NT2/D1 (cell line): ENCODE measurements around the gene KRT83.
"Not testable (repeated sequence)": the region's sequence is repeated elsewhere in the genome, so short reads cannot be mapped to it uniquely, and the experiment has no call there.

ENCODE experiments used
- DNase-seq: peaks from one replicate; pipeline ENCODE4 v3.0.0-alpha.2; 2011; ENCODE audit warnings: low read depth, low spot score
- H3K27me3 ChIP-seq: 2 replicates; pipeline ENCODE4 v1.6.0; 2011; ENCODE audit warnings: mild to moderate bottlenecking; ENCODE audit not compliant: insufficient read length, insufficient read depth
- H3K36me3 ChIP-seq: 2 replicates; pipeline ENCODE4 v1.6.1; 2011; ENCODE audit warnings: mild to moderate bottlenecking, low read length, mixed read lengths; ENCODE audit not compliant: insufficient read depth, insufficient read length
- H3K4me1 ChIP-seq: 2 replicates; pipeline ENCODE4 v1.5.1; 2011; ENCODE audit not compliant: insufficient read depth, insufficient read length
- H3K4me3 ChIP-seq: 2 replicates; pipeline ENCODE4 v1.5.1; 2011; ENCODE audit warnings: low read depth; ENCODE audit not compliant: insufficient read length
- H3K9ac ChIP-seq: 2 replicates; pipeline ENCODE4 v1.6.0; 2011; ENCODE audit warnings: low read depth; ENCODE audit not compliant: insufficient read length
- H3K9me3 ChIP-seq: 2 replicates; pipeline ENCODE4 v1.5.1; 2011; ENCODE audit warnings: mild to moderate bottlenecking, low read length; ENCODE audit not compliant: insufficient read depth
- SUZ12 ChIP-seq: IDR thresholded peaks from 2 replicates; pipeline ENCODE4 v1.6.1; 2011; ENCODE audit not compliant: insufficient read length, insufficient read depth; ENCODE audit errors: extremely low read depth
- YY1 ChIP-seq: IDR thresholded peaks from 2 replicates; pipeline ENCODE4 v1.6.1; 2011; ENCODE audit not compliant: insufficient read length, insufficient read depth
- ZNF274 ChIP-seq: IDR thresholded peaks from 2 replicates; pipeline ENCODE4 v1.6.1; 2011; ENCODE audit warnings: mild to moderate bottlenecking, low read depth, low read length

KRT83 gene

DNA sequence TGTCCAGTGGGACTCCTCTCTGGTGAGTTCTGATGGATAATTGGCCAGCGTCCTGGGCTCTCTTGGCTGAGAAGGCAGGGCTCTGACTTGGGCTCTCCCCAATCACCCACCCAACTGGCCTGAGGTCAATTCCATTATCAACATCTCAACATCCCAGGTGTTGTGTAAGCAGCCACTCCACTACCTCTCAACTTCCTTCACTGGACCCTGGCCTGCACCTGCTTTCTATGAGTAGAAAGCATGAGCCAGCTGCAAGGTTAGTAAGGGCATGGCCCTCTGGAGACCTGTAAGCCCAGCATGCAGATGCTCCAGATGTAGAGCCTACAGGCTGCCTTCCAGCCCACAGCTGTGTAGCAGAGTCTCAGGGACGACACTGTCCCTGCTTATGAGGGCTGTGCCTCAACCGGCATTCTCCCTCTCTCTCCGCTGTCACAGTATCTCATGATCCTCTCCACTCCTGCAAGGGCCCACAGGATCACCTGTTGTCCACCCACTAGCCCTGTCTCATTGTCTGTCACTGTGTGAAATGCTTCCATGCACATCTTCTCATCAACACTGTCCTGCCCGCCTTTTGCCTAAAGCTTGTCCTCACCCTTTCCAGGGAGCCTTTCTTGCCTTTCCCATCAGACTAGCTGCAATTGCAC is 24.5 kb downstream of the KRT83 start:
- Histone ChIP-seq H3K36me3 (no peaks in the 10 kb centered on the region), H3K4me3 (no peak overlapping the region), H3K9ac (no peak overlapping the region), H3K27me3 (peaks cover 8% of the 10 kb centered on the region), H3K4me1 (no peaks in the 10 kb centered on the region), H3K9me3 (no peaks in the 10 kb centered on the region)
- DNase-seq = no peak
- TF ChIP-seq SUZ12 (no peak), ZNF274 (no peak), YY1 (no peak)

GRCh38 chr12:52295663-52296062 is 25.5 kb downstream of the KRT83 start:
- Histone ChIP-seq H3K4me3 (no peak overlapping the region), H3K9ac (no peak overlapping the region), H3K4me1 (no peaks in the 10 kb centered on the region), H3K36me3 (no peaks in the 10 kb centered on the region), H3K9me3 (no peaks in the 10 kb centered on the region), H3K27me3 (peaks cover 8% of the 10 kb centered on the region)
- DNase-seq = no peak
- TF ChIP-seq SUZ12 (no peak), ZNF274 (no peak), YY1 (no peak)

DNA sequence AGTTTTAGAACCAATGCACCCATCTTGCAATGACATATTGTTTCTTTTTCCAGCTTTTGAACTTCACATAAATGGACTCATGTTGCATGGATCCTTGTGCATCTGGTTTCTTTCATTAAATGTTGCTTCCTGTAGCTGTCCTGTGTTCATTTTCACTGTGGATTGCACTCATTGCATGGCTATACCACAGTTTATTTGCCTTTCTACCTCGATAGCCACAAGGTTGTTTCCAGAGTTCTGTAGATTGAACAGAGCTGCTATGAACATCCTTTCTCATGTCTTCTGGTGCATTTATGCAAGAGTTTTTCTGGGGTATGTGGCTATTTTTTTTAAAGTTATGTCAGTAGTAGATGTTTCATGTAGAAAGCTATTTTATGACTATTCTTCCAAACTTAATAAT is 26.4 kb downstream of the KRT83 start:
- H3K27me3 ChIP-seq = peaks cover 8% of the 10 kb centered on the region
- H3K36me3 ChIP-seq = no peaks in the 10 kb centered on the region
- no peaks in the 10 kb centered on the region for H3K9me3 ChIP-seq
- H3K4me3 ChIP-seq = no peak overlapping the region
- no peaks in the 10 kb centered on the region for H3K4me1 ChIP-seq
- H3K9ac ChIP-seq = no peak overlapping the region
- TF ChIP-seq ZNF274 = no peak
- no peak for TF ChIP-seq SUZ12
- TF ChIP-seq YY1 = no peak
- no peak for DNase-seq

DNA sequence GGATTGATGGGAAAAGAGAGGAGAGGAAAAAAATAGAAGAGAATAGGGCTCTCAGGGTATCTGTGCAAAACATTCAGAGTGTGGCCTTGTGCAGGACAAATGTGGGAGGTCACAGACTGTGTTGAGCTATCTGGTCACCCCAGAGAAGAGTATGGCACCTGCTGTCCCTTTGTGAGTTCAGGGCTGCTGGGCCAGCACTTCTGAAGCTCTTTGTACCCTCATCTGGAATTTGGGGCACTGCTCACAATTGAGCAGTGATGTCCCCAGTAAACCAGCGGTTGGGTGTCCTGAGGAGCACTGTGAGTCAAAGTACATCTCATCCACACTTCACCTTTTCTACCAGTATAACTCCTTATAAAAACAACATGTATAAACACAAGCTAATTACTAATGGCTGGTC is 27.3 kb downstream of the KRT83 start:
- DNase-seq = no peak
- Histone ChIP-seq H3K27me3 (peaks cover 8% of the 10 kb centered on the region), H3K9ac (no peak overlapping the region), H3K4me1 (no peaks in the 10 kb centered on the region), H3K9me3 (no peaks in the 10 kb centered on the region), H3K4me3 (no peak overlapping the region), H3K36me3 (no peaks in the 10 kb centered on the region)
- TF ChIP-seq YY1 (no peak), SUZ12 (no peak), ZNF274 (no peak)

- no peak within 1 kb of the TSS for H3K9ac ChIP-seq
- no peak for DNase-seq
- H3K36me3 ChIP-seq = no peaks in the 10 kb centered on the region
- H3K9me3 ChIP-seq = no peaks in the 10 kb centered on the region
- TF ChIP-seq YY1 (no peak), ZNF274 (no peak), SUZ12 (no peak)
- no peaks in the 10 kb centered on the region for H3K27me3 ChIP-seq
- H3K4me1 ChIP-seq = peaks cover 2% of the 10 kb centered on the region
- H3K4me3 ChIP-seq = no peak within 1 kb of the TSS
Observed at GRCh38 chr12:52291267-52291935, 29.8 kb downstream of the KRT83 start, which contains the start of gene KRT81. TSS of gene KRT81 (minus strand) at chr12:52291534. CDS start at chr12:52291465, 69 bp downstream.

GRCh38 chr12:52290483-52291134 is 30.6 kb downstream of the KRT83 start:
- not testable (repeated sequence) for H3K36me3 ChIP-seq, DNase-seq, H3K4me1 ChIP-seq, H3K4me3 ChIP-seq, H3K9me3 ChIP-seq, H3K9ac ChIP-seq, H3K27me3 ChIP-seq

DNA sequence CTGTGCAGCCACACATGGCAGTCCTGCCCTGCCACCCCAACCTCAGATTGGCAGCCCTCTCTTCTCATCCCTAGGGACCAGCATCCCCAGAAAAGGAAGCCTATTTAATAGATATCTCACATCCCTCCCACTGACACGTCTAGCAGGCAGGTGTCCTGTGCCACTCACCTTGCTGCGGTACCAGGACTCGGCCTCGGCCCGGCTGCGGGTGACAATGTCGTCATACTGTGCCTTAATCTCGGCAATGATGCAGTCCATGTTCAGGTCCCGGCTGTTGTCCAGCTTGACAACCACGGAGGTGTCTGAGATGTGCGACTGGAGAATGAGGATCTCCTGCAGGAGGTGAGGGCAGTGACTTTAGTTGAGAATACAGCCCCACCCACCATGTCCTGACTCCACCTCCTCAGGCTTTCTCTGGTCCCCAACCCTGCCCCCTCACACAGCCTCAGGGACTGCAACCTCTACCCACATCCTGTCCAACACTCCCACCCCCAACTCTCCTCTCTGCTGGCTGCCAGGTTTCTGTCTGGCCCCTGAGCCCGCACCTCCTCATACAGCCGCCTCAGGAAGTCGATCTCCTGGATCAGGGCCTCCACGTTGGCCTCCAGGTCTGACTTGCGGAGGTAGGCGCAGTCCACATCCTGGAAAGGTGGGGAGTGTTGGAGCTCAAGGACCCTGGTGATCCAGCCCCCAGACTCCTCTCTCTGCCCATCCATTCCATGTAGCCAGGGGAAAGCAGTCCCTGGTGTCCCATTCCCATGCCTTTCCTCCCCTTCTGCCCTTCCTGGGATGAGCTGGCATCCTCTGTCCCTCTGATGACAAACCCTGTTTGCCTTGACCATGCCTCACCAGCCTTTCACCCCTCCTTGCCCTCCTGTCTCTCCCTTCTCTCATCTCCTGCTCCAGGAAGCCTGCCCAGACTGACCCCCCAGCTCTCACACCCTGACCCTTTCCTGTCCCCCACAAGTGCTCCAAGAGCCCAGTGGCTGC is 33.1 kb downstream of the KRT83 start:
- not testable (repeated sequence) for H3K4me1 ChIP-seq, H3K4me3 ChIP-seq, H3K27me3 ChIP-seq

DNA sequence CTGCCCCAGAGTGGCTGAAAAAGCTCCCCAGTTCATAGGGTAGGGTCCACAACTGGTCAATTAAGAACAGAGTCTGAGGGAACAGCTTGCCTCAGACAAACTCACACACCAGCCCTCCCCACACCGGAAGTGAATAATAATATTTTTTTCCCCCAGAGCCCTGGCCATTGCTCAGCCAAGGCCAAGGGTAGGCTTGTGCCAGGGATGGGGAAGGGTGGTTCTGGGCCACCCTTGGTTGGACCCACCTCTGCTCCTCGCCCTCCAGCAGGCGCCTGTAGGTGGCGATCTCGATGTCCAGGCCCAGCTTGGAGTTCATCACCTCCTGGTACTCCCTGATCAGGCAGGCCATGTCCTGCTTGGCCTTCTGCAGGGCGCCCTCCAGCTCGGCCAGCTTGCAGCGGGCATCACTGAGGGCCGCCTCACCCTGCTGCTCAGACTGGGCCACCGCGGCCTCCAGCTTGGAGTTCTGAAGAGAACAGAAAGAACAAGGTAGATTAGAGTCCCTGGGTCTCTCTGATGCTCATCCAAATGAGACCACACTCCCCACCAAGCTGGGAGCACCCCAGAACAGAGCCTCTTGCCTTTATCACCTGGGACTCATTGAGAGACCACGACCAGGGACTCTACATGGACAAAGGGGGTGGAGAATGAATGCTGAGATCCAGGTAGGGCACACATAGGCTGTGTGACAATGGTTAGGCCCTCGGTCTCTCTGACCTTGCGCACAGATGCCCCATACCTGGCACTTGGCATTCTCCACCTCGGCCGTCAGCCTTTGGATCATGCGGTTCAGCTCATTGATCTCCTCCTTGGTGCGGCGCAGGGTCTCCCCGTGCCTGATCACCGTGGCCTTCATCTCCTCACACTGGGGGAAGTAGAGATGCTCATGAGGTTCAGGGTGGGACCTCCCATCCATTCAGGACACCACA is 34.1 kb downstream of the KRT83 start:
- not testable (repeated sequence) for H3K27me3 ChIP-seq, H3K9me3 ChIP-seq, DNase-seq, H3K36me3 ChIP-seq, H3K4me1 ChIP-seq, H3K4me3 ChIP-seq, H3K9ac ChIP-seq

More for the DNA sequence above, 33.1 kb downstream of the KRT83 start:
- not testable (repeated sequence) for H3K9ac ChIP-seq, H3K36me3 ChIP-seq, H3K9me3 ChIP-seq, DNase-seq
